ENCODE measurements around the gene DHX30. TPM values are rescaled to one million over a fixed set of nuclear protein-coding genes. Genes with fewer than 3 reads are reported as not detected.

The DHX30 gene
- total and polyA plus RNA-seq, 4 donors: 66.8 to 93.7 (median 78.7) TPM

DNA sequence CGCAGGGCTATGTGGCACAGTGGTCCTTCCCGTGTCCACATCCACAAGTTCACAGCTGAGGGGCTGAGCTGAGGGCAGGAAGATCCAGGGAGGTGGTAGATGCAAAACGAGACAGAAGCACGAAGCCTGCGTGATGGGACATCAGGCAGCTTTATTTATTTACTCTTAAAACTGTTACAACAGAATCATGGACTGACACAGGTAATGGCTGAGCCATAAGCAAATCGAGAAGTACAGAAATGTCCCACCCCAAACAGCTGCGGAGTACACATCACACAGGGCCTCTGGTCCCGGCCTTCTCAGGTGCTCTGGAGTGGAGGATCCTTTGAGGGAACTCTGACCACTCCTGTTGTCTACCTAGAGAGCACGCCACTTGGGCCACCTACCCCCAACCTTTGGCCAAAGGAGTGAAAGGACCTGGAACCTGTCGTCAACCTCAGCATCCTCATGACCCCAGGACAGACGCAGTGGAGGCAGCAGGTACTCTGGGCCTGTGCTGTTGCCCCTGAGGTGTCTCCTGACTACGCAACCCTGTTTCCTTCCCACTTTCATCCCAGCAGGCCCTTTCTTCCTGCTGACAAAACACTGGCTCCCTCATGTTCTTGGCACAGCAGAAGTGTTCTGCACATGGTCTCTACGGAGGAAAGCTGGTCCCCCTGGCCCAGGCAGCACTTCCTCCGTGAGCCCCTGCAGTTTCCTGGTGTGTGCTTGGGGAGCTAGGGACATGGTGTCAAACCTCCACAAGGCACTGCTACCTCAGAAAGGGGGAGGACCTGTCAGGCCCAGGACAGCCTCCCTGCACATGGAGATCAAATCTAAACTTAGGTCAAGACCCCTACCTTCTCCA, 47.8 kb downstream of the DHX30 start:
- Histone ChIP-seq H3K27ac (ENCODE audit: low read depth, low read length) (no peak overlapping the region), H3K4me1 (ENCODE audit: control insufficient read depth, insufficient read depth, low read length) (peaks cover 26% of the 10 kb centered on the region), H3K4me3 (ENCODE audit: low read depth, low read length) (no peak overlapping the region), H3K27me3 (ENCODE audit: control insufficient read depth, insufficient read depth, low read length) (no peaks in the 10 kb centered on the region), H3K36me3 (ENCODE audit: control insufficient read depth, insufficient read depth, low read length) (peaks cover 100% of the 10 kb centered on the region), H3K9me3 (ENCODE audit: control insufficient read depth, insufficient read depth, low read length) (no peaks in the 10 kb centered on the region)
- no peak for DNase-seq (ENCODE audit: low read depth in 4 of 6, low spot score in 6 of 6)
- 68% methylated on average over 9 of the region's 14 CpGs for WGBS (ENCODE audit: insufficient coverage)

DNA sequence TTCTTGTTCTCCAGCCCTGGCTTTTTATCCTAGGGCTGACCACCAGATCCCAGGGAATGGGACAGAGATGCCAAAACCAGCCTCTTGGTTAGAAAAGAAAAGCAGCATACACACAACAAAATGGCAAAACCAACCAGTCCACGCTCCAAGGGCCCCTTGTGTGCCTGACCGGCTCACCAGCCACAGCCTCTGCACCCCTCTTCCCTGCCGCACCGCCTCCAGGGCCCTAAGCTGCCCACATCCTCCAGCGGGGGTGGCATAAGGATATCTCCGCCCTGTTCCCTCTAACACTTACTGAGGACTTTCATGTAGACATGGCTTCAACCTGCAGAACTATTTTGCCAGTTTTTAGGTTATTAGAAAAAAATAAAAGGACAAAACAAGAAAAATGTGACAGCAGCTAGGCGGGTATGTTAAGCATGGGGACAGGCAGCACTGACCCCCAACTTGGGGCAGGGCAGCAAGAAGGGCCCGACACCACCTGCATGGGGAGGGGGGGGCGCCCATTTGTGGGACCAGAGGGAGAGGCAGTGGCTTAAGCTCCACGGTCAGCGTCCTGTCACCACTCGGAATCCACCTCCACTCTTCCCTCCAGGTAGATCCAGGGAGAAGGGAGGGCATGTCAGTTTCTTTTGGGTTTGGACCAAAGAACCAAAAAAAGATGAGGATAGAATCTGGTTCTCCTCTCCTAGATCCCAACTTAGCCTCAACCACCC, 49.1 kb downstream of the DHX30 start:
- Histone ChIP-seq H3K9me3 (ENCODE audit: control insufficient read depth, insufficient read depth, low read length) (no peaks in the 10 kb centered on the region), H3K27ac (ENCODE audit: low read depth, low read length) (no peak overlapping the region), H3K4me1 (ENCODE audit: control insufficient read depth, insufficient read depth, low read length) (peaks cover 26% of the 10 kb centered on the region), H3K4me3 (ENCODE audit: low read depth, low read length) (no peak overlapping the region), H3K27me3 (ENCODE audit: control insufficient read depth, insufficient read depth, low read length) (no peaks in the 10 kb centered on the region), H3K36me3 (ENCODE audit: control insufficient read depth, insufficient read depth, low read length) (peaks cover 100% of the 10 kb centered on the region)
- DNase-seq (ENCODE audit: low read depth in 4 of 6, low spot score in 6 of 6): no peak
- 84% methylated on average over 3 of the region's 12 CpGs for WGBS (ENCODE audit: insufficient coverage)

DNA sequence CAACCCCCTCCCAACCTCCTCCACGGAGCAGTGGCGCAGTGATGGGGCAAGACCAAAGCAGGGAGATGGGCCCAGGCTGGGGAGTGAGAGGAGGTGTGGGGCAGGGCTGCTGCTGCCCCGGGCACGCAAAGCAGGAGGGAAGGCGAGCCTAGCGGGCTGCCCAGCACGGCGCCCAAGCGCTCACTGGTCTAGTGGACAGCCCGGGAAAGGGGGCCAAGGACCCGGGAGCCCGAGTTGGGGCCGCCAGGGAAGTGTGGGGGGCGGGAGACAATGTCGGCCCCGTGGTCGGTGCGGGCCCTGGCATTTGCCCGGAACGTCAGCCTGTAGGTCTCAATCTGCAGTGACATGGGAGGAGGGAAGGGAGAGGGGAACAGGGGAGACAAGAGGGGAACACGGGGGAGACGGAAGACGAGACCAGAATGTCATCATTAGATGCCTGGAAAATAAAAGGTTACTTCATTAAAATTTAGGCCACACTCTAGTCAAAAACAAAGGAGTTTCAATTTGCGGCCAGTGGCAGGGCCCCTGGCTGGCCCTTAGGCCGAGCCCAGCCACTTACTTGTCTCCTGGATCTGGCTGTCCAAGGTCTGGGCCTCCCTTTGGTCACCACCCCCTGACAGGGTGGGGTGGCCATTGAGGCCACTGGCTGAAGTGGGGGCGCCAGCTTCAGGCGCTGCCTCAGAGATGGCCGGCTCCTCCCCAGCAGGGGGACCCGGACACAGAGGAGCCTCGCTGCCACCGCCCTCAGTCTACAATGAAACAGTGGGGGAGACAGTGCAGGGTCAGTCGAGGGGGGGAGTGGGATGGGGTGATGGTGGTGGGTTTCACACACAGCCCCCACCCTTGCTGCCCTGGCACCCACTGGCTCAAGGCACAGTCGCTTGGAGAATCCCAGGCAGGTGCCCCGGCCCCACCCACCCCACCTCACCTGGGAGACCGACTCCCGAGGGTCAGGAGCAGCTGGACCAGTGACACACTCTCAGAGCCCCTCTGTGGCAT, 50.0 kb downstream of the DHX30 start:
- DNase-seq (ENCODE audit: low read depth in 4 of 6, low spot score in 6 of 6): peak in 2 of 6 donors; percentile 9 to 41
- H3K9me3 ChIP-seq (ENCODE audit: control insufficient read depth, insufficient read depth, low read length): no peaks in the 10 kb centered on the region
- peaks cover 26% of the 10 kb centered on the region for H3K4me1 ChIP-seq (ENCODE audit: control insufficient read depth, insufficient read depth, low read length)
- H3K4me3 ChIP-seq (ENCODE audit: low read depth, low read length): no peak overlapping the region
- H3K27me3 ChIP-seq (ENCODE audit: control insufficient read depth, insufficient read depth, low read length): no peaks in the 10 kb centered on the region
- 65% methylated on average over 23 of the region's 36 CpGs for WGBS (ENCODE audit: insufficient coverage)
- peaks cover 100% of the 10 kb centered on the region for H3K36me3 ChIP-seq (ENCODE audit: control insufficient read depth, insufficient read depth, low read length)
- no peak overlapping the region for H3K27ac ChIP-seq (ENCODE audit: low read depth, low read length)

DNA sequence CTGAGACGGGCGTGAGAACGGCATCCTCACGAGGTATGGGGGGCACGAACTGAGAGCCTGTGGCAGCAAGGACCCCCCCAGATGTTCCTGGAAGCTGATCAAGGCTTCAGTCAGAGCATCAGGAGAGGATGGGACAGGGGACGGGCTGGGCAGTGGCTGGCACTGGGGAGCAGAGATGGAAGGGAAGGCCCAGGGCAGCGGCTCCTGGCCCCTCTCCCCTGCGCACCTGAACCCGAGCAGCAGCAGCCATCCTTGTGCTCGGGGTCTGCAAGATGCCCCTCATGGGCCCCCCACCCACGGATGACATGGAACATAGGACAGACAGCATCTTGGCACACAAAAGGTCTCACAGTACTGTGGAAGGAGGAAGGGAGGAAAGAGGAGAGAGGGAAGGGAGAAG, 51.3 kb downstream of the DHX30 start:
- peaks cover 100% of the 10 kb centered on the region for H3K36me3 ChIP-seq (ENCODE audit: control insufficient read depth, insufficient read depth, low read length)
- H3K27me3 ChIP-seq (ENCODE audit: control insufficient read depth, insufficient read depth, low read length): no peaks in the 10 kb centered on the region
- H3K27ac ChIP-seq (ENCODE audit: low read depth, low read length): no peak overlapping the region
- no peak for DNase-seq (ENCODE audit: low read depth in 4 of 6, low spot score in 6 of 6)
- H3K4me1 ChIP-seq (ENCODE audit: control insufficient read depth, insufficient read depth, low read length): peaks cover 26% of the 10 kb centered on the region
- H3K9me3 ChIP-seq (ENCODE audit: control insufficient read depth, insufficient read depth, low read length): no peaks in the 10 kb centered on the region
- no peak overlapping the region for H3K4me3 ChIP-seq (ENCODE audit: low read depth, low read length)
- WGBS (ENCODE audit: insufficient coverage): 82% methylated on average over 11 of the region's 11 CpGs

DNA sequence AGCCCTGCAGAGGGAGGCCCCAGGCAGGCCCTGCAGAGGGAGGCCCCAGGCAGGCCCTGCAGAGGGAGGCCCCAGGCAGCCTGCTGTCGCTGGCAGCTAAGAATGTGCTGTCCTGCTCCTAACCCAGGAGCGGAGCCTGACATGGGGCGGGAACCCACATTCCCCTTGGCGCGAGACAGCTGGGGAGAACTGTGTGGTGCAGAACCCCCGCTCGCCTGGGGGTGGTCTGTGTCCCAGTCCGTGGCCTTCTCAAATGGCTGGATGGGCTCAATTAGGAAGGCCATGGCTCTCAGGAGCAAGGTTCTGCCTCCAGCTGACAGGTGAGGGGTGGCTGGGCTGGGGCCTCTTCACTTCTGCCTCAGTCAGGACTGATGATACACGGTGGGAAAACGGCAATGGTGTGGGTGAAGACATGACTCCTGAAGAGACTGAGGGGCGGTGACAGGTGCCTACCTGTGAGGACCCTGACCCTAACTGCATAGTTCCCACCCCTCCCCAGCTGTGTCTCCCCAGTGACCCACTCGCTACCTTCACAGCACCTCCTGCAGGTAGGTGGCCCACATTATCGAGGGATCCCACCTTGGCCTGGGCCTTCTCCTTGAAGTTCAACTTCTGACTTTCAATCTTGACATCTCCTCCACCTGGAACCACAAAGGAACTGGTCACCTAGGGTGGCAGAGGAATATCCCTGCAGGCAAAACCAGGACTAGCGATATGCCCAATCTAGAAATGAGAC, 52.0 kb downstream of the DHX30 start:
- DNase-seq (ENCODE audit: low read depth in 4 of 6, low spot score in 6 of 6): no peak
- Histone ChIP-seq H3K27me3 (ENCODE audit: control insufficient read depth, insufficient read depth, low read length) (no peaks in the 10 kb centered on the region), H3K9me3 (ENCODE audit: control insufficient read depth, insufficient read depth, low read length) (no peaks in the 10 kb centered on the region), H3K4me1 (ENCODE audit: control insufficient read depth, insufficient read depth, low read length) (peaks cover 26% of the 10 kb centered on the region), H3K36me3 (ENCODE audit: control insufficient read depth, insufficient read depth, low read length) (peaks cover 98% of the 10 kb centered on the region), H3K27ac (ENCODE audit: low read depth, low read length) (no peak overlapping the region), H3K4me3 (ENCODE audit: low read depth, low read length) (no peak overlapping the region)
- 93% methylated on average over 12 of the region's 14 CpGs for WGBS (ENCODE audit: insufficient coverage)

DNA sequence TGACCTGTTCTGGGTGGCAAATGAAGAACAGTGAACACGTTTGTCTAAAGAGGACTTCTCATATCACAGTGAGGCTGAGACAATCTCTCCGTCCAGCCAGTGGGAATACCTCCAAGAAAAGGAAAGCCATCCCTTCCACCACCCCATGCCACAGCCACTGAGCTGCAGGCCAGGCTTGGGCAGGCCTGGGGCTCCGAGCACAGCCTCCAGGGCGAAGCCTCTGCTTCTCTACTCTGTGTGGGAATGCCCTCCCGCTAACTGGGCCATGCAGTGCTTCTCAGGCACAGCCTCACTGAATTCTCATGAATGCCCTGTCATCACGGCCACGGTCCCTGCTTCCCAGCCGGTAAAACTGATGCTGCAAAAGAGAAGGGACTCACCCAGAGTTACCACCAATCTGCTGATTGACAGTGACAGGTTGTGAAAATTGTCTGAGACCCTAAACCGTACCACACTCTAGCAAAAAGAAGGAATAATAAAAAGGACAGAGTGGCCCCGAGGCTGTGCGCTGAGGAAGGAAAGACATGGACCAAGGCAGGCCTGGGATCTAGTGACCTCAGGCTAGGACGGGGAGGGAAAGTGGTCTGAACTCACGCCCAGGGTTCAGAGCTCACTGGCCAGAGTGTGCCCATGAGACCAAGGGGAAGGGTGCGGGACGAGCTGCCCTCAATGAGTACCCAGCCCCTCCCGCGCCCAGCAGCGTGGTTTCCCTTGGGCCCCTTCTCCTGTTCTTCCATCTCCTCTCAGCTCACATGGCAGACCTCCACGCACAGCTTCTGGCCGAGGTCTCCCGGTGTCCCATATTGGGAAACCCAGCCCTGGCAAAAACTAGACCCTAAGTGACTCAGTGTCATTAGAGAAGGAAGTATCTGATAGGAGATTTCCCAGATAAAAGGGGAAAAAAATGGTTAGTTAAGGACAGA, 52.8 kb downstream of the DHX30 start:
- 92% methylated on average over 15 of the region's 21 CpGs for WGBS (ENCODE audit: insufficient coverage)
- H3K36me3 ChIP-seq (ENCODE audit: control insufficient read depth, insufficient read depth, low read length): peaks cover 95% of the 10 kb centered on the region

DNA sequence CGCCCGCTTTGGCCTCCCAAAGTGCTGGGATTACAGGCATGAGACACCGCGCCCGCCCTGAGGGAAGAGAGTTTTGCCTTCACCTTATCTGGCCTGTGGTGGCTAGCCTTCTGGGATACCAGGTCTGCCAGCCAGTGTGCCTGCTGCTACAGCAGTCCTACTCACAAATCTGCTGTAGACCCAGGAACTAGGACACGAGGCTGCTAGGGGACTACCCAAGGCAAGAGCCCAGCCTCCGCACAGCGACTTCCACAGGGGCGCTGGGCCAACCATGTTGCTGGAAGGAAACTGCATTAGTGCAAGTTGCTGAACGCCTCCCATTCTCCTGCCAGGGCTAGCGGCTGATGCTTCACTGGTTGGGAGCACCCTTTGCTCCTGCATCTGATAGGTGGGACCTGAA, 53.7 kb downstream of the DHX30 start:
- Histone ChIP-seq H3K36me3 (ENCODE audit: control insufficient read depth, insufficient read depth, low read length) (peaks cover 95% of the 10 kb centered on the region), H3K27ac (ENCODE audit: low read depth, low read length) (no peak overlapping the region)
- DNase-seq (ENCODE audit: low read depth in 4 of 6, low spot score in 6 of 6): no peak

More for the DNA sequence above, 52.8 kb downstream of the DHX30 start:
- Histone ChIP-seq H3K4me3 (ENCODE audit: low read depth, low read length) (no peak overlapping the region), H3K27me3 (ENCODE audit: control insufficient read depth, insufficient read depth, low read length) (no peaks in the 10 kb centered on the region), H3K9me3 (ENCODE audit: control insufficient read depth, insufficient read depth, low read length) (no peaks in the 10 kb centered on the region), H3K27ac (ENCODE audit: low read depth, low read length) (no peak overlapping the region), H3K4me1 (ENCODE audit: control insufficient read depth, insufficient read depth, low read length) (peaks cover 26% of the 10 kb centered on the region)
- no peak for DNase-seq (ENCODE audit: low read depth in 4 of 6, low spot score in 6 of 6)

DNA sequence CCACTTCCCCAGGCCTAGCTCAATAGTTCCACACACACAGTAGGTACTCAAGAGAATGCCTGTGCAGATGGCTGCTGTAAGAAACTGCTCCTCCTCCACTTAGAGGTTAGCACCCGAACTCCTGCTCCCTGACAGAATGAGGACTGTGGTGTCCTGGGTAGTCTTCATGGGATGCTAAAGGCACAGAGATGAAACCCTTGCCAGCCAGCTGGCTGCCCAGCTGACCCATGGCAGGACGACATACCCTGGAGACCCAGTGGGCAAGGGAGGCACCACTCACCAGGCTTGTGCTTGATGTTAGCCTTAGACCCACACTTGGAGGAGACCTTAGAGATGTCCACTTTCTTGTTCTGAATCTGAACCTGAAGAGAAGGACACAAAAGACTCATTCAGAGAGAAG, 54.2 kb downstream of the DHX30 start:
- Histone ChIP-seq H3K9me3 (ENCODE audit: control insufficient read depth, insufficient read depth, low read length) (no peaks in the 10 kb centered on the region), H3K4me3 (ENCODE audit: low read depth, low read length) (no peak overlapping the region), H3K27me3 (ENCODE audit: control insufficient read depth, insufficient read depth, low read length) (no peaks in the 10 kb centered on the region), H3K27ac (ENCODE audit: low read depth, low read length) (no peak overlapping the region), H3K4me1 (ENCODE audit: control insufficient read depth, insufficient read depth, low read length) (peaks cover 16% of the 10 kb centered on the region), H3K36me3 (ENCODE audit: control insufficient read depth, insufficient read depth, low read length) (peaks cover 92% of the 10 kb centered on the region)
- 70% methylated on average over 1 of the region's 2 CpGs for WGBS (ENCODE audit: insufficient coverage)
- DNase-seq (ENCODE audit: low read depth in 4 of 6, low spot score in 6 of 6): no peak

More for the DNA sequence above, 53.7 kb downstream of the DHX30 start:
- Histone ChIP-seq H3K4me1 (ENCODE audit: control insufficient read depth, insufficient read depth, low read length) (peaks cover 21% of the 10 kb centered on the region), H3K9me3 (ENCODE audit: control insufficient read depth, insufficient read depth, low read length) (no peaks in the 10 kb centered on the region), H3K27me3 (ENCODE audit: control insufficient read depth, insufficient read depth, low read length) (no peaks in the 10 kb centered on the region), H3K4me3 (ENCODE audit: low read depth, low read length) (no peak overlapping the region)
- 92% methylated on average over 11 of the region's 11 CpGs for WGBS (ENCODE audit: insufficient coverage)
